CD14-positive monocyte (primary cell): Measurements from ENCODE around the gene BARX2. TPM values are rescaled to one million over a fixed set of nuclear protein-coding genes. Genes with fewer than 3 reads are reported as not detected.

Experiments used
- DNase-seq, 3 donors: peaks; one replicate each; pipeline ENCODE4 v3.0.0-alpha.2; 2011 to 2022
- H2AFZ ChIP-seq: 2 replicates; pipeline ENCODE4 v1.6.0; 2012; ENCODE audit warnings: mild to moderate bottlenecking, low read depth, low read length, inconsistent platforms; ENCODE audit not compliant: insufficient read depth, poor library complexity, severe bottlenecking
- H3K27ac ChIP-seq, 2 donors: 1 replicate in 1 of 2; 2 replicates in 1 of 2; pipeline ENCODE4 v1.5.1; 2012 to 2013; ENCODE audit warnings: low read length in 2 of 2, control low read depth in 1 of 2, inconsistent platforms in 1 of 2, low read depth in 1 of 2, mild to moderate bottlenecking in 1 of 2
- H3K27me3 ChIP-seq, 2 donors: one replicate each; pipeline versions ENCODE4 v1.6.0 to v1.6.1; 2011 to 2013; ENCODE audit warnings: low read length in 2 of 2; ENCODE audit not compliant: control insufficient read depth in 2 of 2, insufficient read depth in 2 of 2
- H3K36me3 ChIP-seq, 2 donors: replicated peaks in 1 of 2; 1 replicate in 1 of 2; 2 replicates in 1 of 2; pipeline versions ENCODE4 v1.5.1 to v1.6.1; 2012 to 2013; ENCODE audit warnings: low read length in 2 of 2, control low read depth in 1 of 2, inconsistent platforms in 1 of 2, mild to moderate bottlenecking in 1 of 2; ENCODE audit not compliant: insufficient read depth in 2 of 2, control insufficient read depth in 1 of 2
- H3K4me1 ChIP-seq, 2 donors: 1 replicate in 1 of 2; 2 replicates in 1 of 2; pipeline versions ENCODE4 v1.5.1 to v1.6.1; 2012 to 2013; ENCODE audit warnings: low read length in 2 of 2, control low read depth in 1 of 2, inconsistent platforms in 1 of 2, mild to moderate bottlenecking in 1 of 2, moderate library complexity in 1 of 2; ENCODE audit not compliant: insufficient read depth in 2 of 2, control insufficient read depth in 1 of 2
- H3K4me2 ChIP-seq: replicated peaks from 2 replicates; pipeline ENCODE3; 2012; ENCODE audit warnings: low read length, moderate library complexity, mild to moderate bottlenecking; ENCODE audit not compliant: poor library complexity, severe bottlenecking; ENCODE audit errors: extremely low read depth
- H3K4me3 ChIP-seq, 3 experiments: fragments of 200-600 bp in 1 of 3; sonication (generic) in 1 of 3; replicated peaks in 1 of 3; 1 replicate in 2 of 3; 2 replicates in 1 of 3; pipeline ENCODE4 v1.5.1; 2011 to 2013; ENCODE audit warnings: low read length in 3 of 3, mild to moderate bottlenecking in 3 of 3, control low read depth in 2 of 3, low read depth in 2 of 3, inconsistent platforms in 1 of 3, moderate library complexity in 1 of 3
- H3K79me2 ChIP-seq: 2 replicates; pipeline ENCODE4 v1.6.0; 2012; ENCODE audit warnings: mild to moderate bottlenecking, control low read depth, inconsistent platforms, low read length, moderate library complexity; ENCODE audit not compliant: insufficient read depth
- H3K9ac ChIP-seq: 2 replicates; pipeline ENCODE4 v1.6.0; 2017; ENCODE audit warnings: low read length, mild to moderate bottlenecking; ENCODE audit not compliant: insufficient read depth, poor library complexity, severe bottlenecking
- H3K9me3 ChIP-seq, 2 donors: replicated peaks in 1 of 2; 1 replicate in 1 of 2; 2 replicates in 1 of 2; pipeline versions ENCODE4 v1.5.1 to v1.6.1; 2012 to 2013; ENCODE audit warnings: low read length in 2 of 2, control low read depth in 1 of 2; ENCODE audit not compliant: control insufficient read depth in 1 of 2, insufficient read depth in 1 of 2
- H4K20me1 ChIP-seq: 2 replicates; pipeline ENCODE4 v1.6.0; 2012; ENCODE audit warnings: mild to moderate bottlenecking, low read length, control low read depth, moderate library complexity; ENCODE audit not compliant: insufficient read depth
- H3K27ac Mint-ChIP-seq, 7 donors: one replicate each; pipeline ENCODE4 v1.8.0; 2020; ENCODE audit warnings: mild to moderate bottlenecking in 7 of 7, mixed read lengths in 7 of 7, moderate library complexity in 6 of 7, inconsistent platforms in 2 of 7
- H3K27me3 Mint-ChIP-seq, 3 donors: one replicate each; pipeline ENCODE4 v1.8.0; 2021 to 2022; ENCODE audit warnings: low read depth in 3 of 3, mild to moderate bottlenecking in 3 of 3, mixed read lengths in 3 of 3, moderate library complexity in 3 of 3, inconsistent platforms in 1 of 3
- H3K36me3 Mint-ChIP-seq, 2 donors: one replicate each; pipeline ENCODE4 v1.8.0; 2020; ENCODE audit warnings: mixed read lengths in 2 of 2, inconsistent platforms in 1 of 2, mild to moderate bottlenecking in 1 of 2
- H3K4me1 Mint-ChIP-seq: one replicate; pipeline ENCODE4 v1.8.0; 2020; ENCODE audit warnings: mild to moderate bottlenecking, mixed read lengths
- H3K4me3 Mint-ChIP-seq, 2 donors: one replicate each; pipeline ENCODE4 v1.8.0; 2020; ENCODE audit warnings: mild to moderate bottlenecking in 2 of 2, mixed read lengths in 2 of 2, moderate library complexity in 1 of 2
- H3K9me3 Mint-ChIP-seq, 7 donors: one replicate each; pipeline ENCODE4 v1.8.0; 2020 to 2022; ENCODE audit warnings: mixed read lengths in 7 of 7, mild to moderate bottlenecking in 6 of 7, moderate library complexity in 6 of 7, inconsistent platforms in 2 of 7
- WGBS: methylation state at CpG from one replicate; pipeline ENCODE4 v1.1.5; 2013; ENCODE audit warnings: missing lambda C conversion rate; ENCODE audit not compliant: insufficient coverage; 5-methylcytosine and 5-hydroxymethylcytosine counted together
- intact Hi-C, 2 donors: fragments of 100-400 bp; cut with micrococcal nuclease; formaldehyde crosslinking; loops; one replicate each; pipeline versions ENCODE4 v1.15.0 to v1.15.1; 2023
- polyA plus RNA-seq, 3 donors: library from polyadenylated mRNA; depleted of rRNA in 1 of 3; unstranded in 2 of 3; stranded (reverse) in 1 of 3; fragments of 300-500 nt in 2 of 3; fragments of >200 nt in 1 of 3; fragmentation: Illumina TruSeq in 2 of 3; gene quantifications; 1 replicate in 2 of 3; 2 replicates in 1 of 3; pipeline ENCODE4 v1.2.3, GENCODE V29; 2012 to 2021
- TF ChIP-seq, protein P1 (sequence below): fragments of 200-600 bp; IDR thresholded peaks from one replicate; pipeline ENCODE4 v1.8.0; 2022; ENCODE audit warnings: antibody characterized with exemption, mild to moderate bottlenecking

The BARX2 gene
- polyA plus RNA-seq, 3 donors: not detected

DNA sequence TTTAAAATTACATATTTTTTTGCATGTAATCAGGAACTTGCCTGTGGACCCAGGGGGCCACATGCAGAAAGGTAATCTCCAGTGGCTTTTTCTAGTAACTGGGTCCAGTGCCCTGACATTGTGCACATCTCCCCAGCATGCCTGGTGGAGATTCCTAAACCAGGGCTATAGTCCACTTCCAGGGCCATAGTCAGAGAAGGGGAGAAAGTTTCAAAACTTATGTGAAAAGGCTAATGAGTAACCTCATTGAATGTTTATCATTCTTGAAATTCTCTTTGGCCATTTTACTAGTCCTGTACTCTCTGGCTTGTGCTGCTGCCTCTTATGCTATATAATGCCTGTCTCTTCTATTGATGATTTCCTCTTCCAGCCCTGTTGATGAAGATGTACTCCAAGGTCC is 47.8 kb downstream of the BARX2 start:
- DNase-seq: no peak
- H3K9me3 ChIP-seq: no peaks in the 10 kb centered on the region
- no peaks in the 10 kb centered on the region for H3K27me3 ChIP-seq
- intact Hi-C loops: no loop called here
- no peaks in the 10 kb centered on the region for H3K4me1 ChIP-seq
- Mint-ChIP-seq H3K9me3 (peaks cover 0 to 3% (median 0%) of the 10 kb centered on the region in 7 donors), H3K36me3 (no peaks in the 10 kb centered on the region), H3K27ac (no peak overlapping the region), H3K27me3 (peaks cover 1 to 8% (median 8%) of the 10 kb centered on the region in 3 donors), H3K4me3 (no peak overlapping the region), H3K4me1 (no peaks in the 10 kb centered on the region)
- H3K27ac ChIP-seq: no peak overlapping the region
- H4K20me1 ChIP-seq: no peaks in the 10 kb centered on the region
- no peaks in the 10 kb centered on the region for H3K79me2 ChIP-seq
- TF ChIP-seq, protein P1, sequence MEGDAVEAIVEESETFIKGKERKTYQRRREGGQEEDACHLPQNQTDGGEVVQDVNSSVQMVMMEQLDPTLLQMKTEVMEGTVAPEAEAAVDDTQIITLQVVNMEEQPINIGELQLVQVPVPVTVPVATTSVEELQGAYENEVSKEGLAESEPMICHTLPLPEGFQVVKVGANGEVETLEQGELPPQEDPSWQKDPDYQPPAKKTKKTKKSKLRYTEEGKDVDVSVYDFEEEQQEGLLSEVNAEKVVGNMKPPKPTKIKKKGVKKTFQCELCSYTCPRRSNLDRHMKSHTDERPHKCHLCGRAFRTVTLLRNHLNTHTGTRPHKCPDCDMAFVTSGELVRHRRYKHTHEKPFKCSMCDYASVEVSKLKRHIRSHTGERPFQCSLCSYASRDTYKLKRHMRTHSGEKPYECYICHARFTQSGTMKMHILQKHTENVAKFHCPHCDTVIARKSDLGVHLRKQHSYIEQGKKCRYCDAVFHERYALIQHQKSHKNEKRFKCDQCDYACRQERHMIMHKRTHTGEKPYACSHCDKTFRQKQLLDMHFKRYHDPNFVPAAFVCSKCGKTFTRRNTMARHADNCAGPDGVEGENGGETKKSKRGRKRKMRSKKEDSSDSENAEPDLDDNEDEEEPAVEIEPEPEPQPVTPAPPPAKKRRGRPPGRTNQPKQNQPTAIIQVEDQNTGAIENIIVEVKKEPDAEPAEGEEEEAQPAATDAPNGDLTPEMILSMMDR: no peak
- no peak overlapping the region for H3K9ac ChIP-seq
- no peak overlapping the region for H2AFZ ChIP-seq
- no peaks in the 10 kb centered on the region for H3K36me3 ChIP-seq
- H3K4me3 ChIP-seq: no peak overlapping the region
- H3K4me2 ChIP-seq: no peak overlapping the region

DNA sequence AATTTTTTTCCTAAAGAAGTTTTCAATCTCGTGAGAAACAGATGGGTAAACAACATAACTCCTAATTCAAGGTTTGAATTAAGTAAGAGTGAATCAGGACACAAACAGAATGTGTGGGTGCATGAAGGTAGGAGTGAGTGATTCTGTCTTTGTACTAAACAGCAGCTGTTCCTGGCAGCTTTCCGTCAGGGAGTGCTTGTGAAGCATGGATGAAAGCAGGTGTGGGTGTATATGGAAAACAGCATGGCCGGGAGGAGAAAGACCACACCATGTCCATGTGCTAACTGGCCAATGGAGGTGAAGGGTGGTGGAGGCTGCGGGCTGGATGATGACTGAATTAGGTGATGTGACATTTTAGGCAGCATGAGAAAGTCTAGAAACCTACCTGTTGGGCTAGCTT is 49.6 kb downstream of the BARX2 start:
- Histone ChIP-seq H3K4me1 (no peaks in the 10 kb centered on the region), H3K27me3 (no peaks in the 10 kb centered on the region), H3K4me2 (no peak overlapping the region), H3K9ac (no peak overlapping the region), H3K36me3 (no peaks in the 10 kb centered on the region), H2AFZ (no peak overlapping the region), H3K27ac (no peak overlapping the region), H4K20me1 (no peaks in the 10 kb centered on the region), H3K9me3 (no peaks in the 10 kb centered on the region), H3K4me3 (no peak overlapping the region), H3K79me2 (no peaks in the 10 kb centered on the region)
- no peaks in the 10 kb centered on the region for H3K4me1 Mint-ChIP-seq
- H3K4me3 Mint-ChIP-seq: no peak overlapping the region
- intact Hi-C loops: no loop called here
- peaks cover 1 to 8% (median 8%) of the 10 kb centered on the region in 3 donors for H3K27me3 Mint-ChIP-seq
- H3K9me3 Mint-ChIP-seq: peaks cover 0 to 3% (median 0%) of the 10 kb centered on the region in 7 donors
- no peaks in the 10 kb centered on the region for H3K36me3 Mint-ChIP-seq
- DNase-seq: no peak
- TF ChIP-seq, protein P1: no peak
- no peak overlapping the region for H3K27ac Mint-ChIP-seq
- 78% methylated on average over 3 of the region's 4 CpGs for WGBS
